ENCODE results near the gene CRACR2A.

CRACR2A gene

GRCh38 chr12:3571724-3572123, 181.2 kb downstream of the CRACR2A start:
- Histone ChIP-seq H3K27ac (no peak overlapping the region), H3K9me3 (replicated peaks in 1 of 11) (no peaks in the 10 kb centered on the region), H3K36me3 (no peaks in the 10 kb centered on the region), H3K4me3 (no peak overlapping the region), H3K4me2 (peak overlapping the region in 3 of 11 experiments; percentile 5 to 21 (median 8); a peak in 1 of 22 replicates), H3K27me3 (no peaks in the 10 kb centered on the region), H3K9ac (no peak overlapping the region), H4K20me1 (no peaks in the 10 kb centered on the region), H3K4me1 (peaks cover 0 to 17% (median 4%) of the 10 kb centered on the region in 10 experiments; a peak in 6 of 20 replicates)
- TF ChIP-seq Cebpa-rat (IDR thresholded peaks at IDR 0.05) = no peak

- H3K4me1 ChIP-seq = peaks cover 0 to 17% (median 4%) of the 10 kb centered on the region in 10 experiments; a peak in 6 of 20 replicates
- no peaks in the 10 kb centered on the region for H3K27me3 ChIP-seq
- no peak for TF ChIP-seq Cebpa-rat (IDR thresholded peaks at IDR 0.05)
- no peak overlapping the region for H3K27ac ChIP-seq
- no peak overlapping the region for H3K4me2 ChIP-seq
- no peaks in the 10 kb centered on the region for H3K36me3 ChIP-seq
- H4K20me1 ChIP-seq = no peaks in the 10 kb centered on the region
- no peak overlapping the region for H3K4me3 ChIP-seq
- no peak overlapping the region for H3K9ac ChIP-seq
- no peaks in the 10 kb centered on the region for H3K9me3 ChIP-seq (replicated peaks in 1 of 11)
These were observed 181.6 kb downstream of the CRACR2A start for GRCh38 chr12:3571323-3571722.

GRCh38 chr12:3568695-3569094, 184.2 kb downstream of the CRACR2A start:
- H3K4me2 ChIP-seq = no peak overlapping the region
- no peaks in the 10 kb centered on the region for H3K36me3 ChIP-seq
- TF ChIP-seq Cebpa-rat (IDR thresholded peaks at IDR 0.05) = no peak
- H4K20me1 ChIP-seq = no peaks in the 10 kb centered on the region
- peaks cover 0 to 10% (median 2%) of the 10 kb centered on the region in 10 experiments; a peak in 6 of 20 replicates for H3K4me1 ChIP-seq
- no peak overlapping the region for H3K4me3 ChIP-seq
- no peaks in the 10 kb centered on the region for H3K9me3 ChIP-seq (replicated peaks in 1 of 11)
- H3K27me3 ChIP-seq = no peaks in the 10 kb centered on the region
- no peak overlapping the region for H3K27ac ChIP-seq
- no peak overlapping the region for H3K9ac ChIP-seq

GRCh38 chr12:3565985-3566384, 186.9 kb downstream of the CRACR2A start:
- Histone ChIP-seq H3K27ac (no peak overlapping the region), H3K4me3 (no peak overlapping the region), H3K4me2 (no peak overlapping the region), H3K4me1 (peaks cover 0 to 3% (median 1%) of the 10 kb centered on the region in 10 experiments; a peak in 8 of 20 replicates), H3K9ac (no peak overlapping the region), H3K36me3 (no peaks in the 10 kb centered on the region), H3K9me3 (replicated peaks in 1 of 11) (no peaks in the 10 kb centered on the region), H3K27me3 (no peaks in the 10 kb centered on the region), H4K20me1 (no peaks in the 10 kb centered on the region)
- TF ChIP-seq Cebpa-rat (IDR thresholded peaks at IDR 0.05) = no peak
